Suprapubic skin (tissue), 4 donors: ENCODE results near the gene SULF2. TPM values are rescaled to one million over a fixed set of nuclear protein-coding genes. Genes with fewer than 3 reads are reported as not detected.
A peak's percentile ranks its signal among the peaks of the same experiment; 100 is the strongest.

Experiments
- DNase-seq, 2 donors: peaks; one replicate each; pipeline ENCODE4 v3.0.0-alpha.2; 2019; ENCODE audit warnings: low spot score in 2 of 2
- H3K27ac ChIP-seq: fragments of 200-600 bp; sonication (generic); one replicate; pipeline ENCODE4 v1.5.1; 2019
- H3K27me3 ChIP-seq: fragments of 200-600 bp; sonication (generic); one replicate; pipeline ENCODE4 v1.5.1; 2019
- H3K36me3 ChIP-seq: fragments of 200-600 bp; sonication (generic); one replicate; pipeline ENCODE4 v1.5.1; 2019
- H3K4me1 ChIP-seq: fragments of 200-600 bp; sonication (generic); one replicate; pipeline ENCODE4 v1.5.1; 2019
- H3K4me3 ChIP-seq: fragments of 200-600 bp; sonication (generic); one replicate; pipeline ENCODE4 v1.5.1; 2019; ENCODE audit warnings: mild to moderate bottlenecking
- H3K9me3 ChIP-seq: fragments of 200-600 bp; sonication (generic); one replicate; pipeline ENCODE4 v1.5.1; 2019
- EP300 ChIP-seq: sonication (generic); formaldehyde crosslinking; IDR thresholded peaks from one replicate; pipeline ENCODE4 v1.6.1; 2017; ENCODE audit warnings: antibody characterized with exemption
- POLR2A ChIP-seq, 2 donors: fragments of 450-650 bp; IDR thresholded peaks; one replicate each; pipeline ENCODE4 v1.6.1; 2017; ENCODE audit warnings: antibody characterized with exemption in 2 of 2, mild to moderate bottlenecking in 2 of 2, moderate library complexity in 2 of 2
- POLR2AphosphoS5 ChIP-seq, 3 donors: sonication (generic); formaldehyde crosslinking; IDR thresholded peaks; one replicate each; pipeline ENCODE4 v1.6.1; 2017; ENCODE audit warnings: antibody characterized with exemption in 3 of 3
- WGBS: methylation state at CpG from one replicate; pipeline ENCODE4 v1.1.5; 2018; 5-methylcytosine and 5-hydroxymethylcytosine counted together
- total RNA-seq, 4 donors: library from RNA; depleted of rRNA; stranded (reverse); fragments of >200 nt; gene quantifications; one replicate each; pipeline ENCODE4 v1.1.0, GENCODE V29; 2016
- TF ChIP-seq, protein P1 (sequence below), 2 donors: fragments of 200-600 bp in 1 of 2; fragments of 450-650 bp in 1 of 2; sonication (generic) in 1 of 2; IDR thresholded peaks; one replicate each; pipeline ENCODE4 v1.5.1; 2016 to 2019; ENCODE audit warnings: antibody characterized with exemption in 2 of 2, mild to moderate bottlenecking in 1 of 2, moderate library complexity in 1 of 2

The SULF2 gene
- total RNA-seq, 4 donors from 2014 or later, result 28.4 to 95.4 (median 57.5) TPM

DNA sequence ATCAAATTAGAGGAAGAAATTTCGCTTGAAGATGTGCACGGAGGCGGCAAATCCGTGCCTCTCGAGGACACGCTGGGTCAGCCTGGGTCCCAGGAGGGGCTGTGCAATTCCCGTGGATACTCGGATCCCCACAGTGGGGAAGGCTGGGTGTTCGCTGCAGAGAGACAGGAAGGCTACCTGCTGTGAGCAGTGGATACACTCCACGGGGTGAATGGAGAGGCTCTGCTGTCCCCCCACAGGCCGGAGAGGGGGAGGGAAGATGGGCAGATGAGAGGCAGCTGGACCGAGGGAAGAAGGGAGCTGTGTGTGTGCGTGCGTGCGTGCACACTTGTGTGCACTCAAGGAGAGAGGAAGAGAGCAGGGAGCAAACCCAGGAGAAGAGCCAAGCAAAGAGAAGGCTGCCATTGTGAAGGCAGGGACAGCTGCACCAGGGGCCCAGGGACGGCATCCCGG lies 57.3 kb downstream of the SULF2 start:
- TF ChIP-seq, protein P1, sequence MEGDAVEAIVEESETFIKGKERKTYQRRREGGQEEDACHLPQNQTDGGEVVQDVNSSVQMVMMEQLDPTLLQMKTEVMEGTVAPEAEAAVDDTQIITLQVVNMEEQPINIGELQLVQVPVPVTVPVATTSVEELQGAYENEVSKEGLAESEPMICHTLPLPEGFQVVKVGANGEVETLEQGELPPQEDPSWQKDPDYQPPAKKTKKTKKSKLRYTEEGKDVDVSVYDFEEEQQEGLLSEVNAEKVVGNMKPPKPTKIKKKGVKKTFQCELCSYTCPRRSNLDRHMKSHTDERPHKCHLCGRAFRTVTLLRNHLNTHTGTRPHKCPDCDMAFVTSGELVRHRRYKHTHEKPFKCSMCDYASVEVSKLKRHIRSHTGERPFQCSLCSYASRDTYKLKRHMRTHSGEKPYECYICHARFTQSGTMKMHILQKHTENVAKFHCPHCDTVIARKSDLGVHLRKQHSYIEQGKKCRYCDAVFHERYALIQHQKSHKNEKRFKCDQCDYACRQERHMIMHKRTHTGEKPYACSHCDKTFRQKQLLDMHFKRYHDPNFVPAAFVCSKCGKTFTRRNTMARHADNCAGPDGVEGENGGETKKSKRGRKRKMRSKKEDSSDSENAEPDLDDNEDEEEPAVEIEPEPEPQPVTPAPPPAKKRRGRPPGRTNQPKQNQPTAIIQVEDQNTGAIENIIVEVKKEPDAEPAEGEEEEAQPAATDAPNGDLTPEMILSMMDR (IDR thresholded peaks at IDR 0.05), result no peak
- no peak for TF ChIP-seq POLR2AphosphoS5 (IDR thresholded peaks at IDR 0.05)
- no peak for TF ChIP-seq POLR2A (IDR thresholded peaks at IDR 0.05)
- TF ChIP-seq EP300, result no peak
- H3K4me1 ChIP-seq, result no peaks in the 10 kb centered on the region
- WGBS, result 83% methylated on average over 17 of the region's 17 CpGs
- H3K4me3 ChIP-seq, result no peak overlapping the region
- H3K27ac ChIP-seq, result no peak overlapping the region
- H3K9me3 ChIP-seq, result no peaks in the 10 kb centered on the region
- no peak for DNase-seq
- H3K27me3 ChIP-seq, result no peaks in the 10 kb centered on the region
- H3K36me3 ChIP-seq, result peaks cover 6% of the 10 kb centered on the region

DNA sequence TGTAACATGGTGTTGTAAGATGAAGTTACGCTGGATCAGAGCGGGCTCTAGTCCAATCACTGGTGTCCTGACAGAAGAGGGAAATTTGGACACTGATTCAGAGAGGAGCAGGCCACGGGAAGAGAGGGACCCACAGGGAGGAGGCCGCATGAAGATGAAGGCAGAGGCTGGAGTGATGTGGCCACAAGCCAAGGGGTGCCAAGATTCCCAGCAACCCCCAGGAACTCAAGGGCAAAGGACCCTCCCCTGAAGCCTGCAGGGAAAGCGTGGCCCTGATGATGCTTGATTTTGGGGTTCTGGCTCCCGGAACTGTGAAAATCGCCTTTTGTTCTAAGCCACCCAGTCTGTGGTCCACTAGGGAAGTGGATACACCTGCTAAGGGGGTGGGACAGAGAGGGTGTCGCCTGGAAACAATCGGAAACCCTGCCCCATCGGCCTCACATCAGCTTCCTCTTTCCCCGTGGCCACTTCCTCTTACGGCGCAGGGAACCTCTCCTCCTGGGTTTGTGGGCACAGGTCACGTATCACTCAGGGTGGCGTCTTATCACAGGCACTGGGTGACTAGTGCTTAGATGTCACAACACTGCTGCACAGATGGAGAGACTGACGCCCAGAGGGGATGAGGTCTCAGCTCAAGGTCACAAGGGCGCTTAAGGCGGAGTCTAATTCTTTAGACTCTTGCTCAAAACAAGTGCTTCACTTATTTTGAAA lies 58.0 kb downstream of the SULF2 start:
- Histone ChIP-seq H3K9me3 (no peaks in the 10 kb centered on the region), H3K36me3 (peaks cover 5% of the 10 kb centered on the region), H3K27me3 (no peaks in the 10 kb centered on the region), H3K4me3 (no peak overlapping the region), H3K27ac (no peak overlapping the region), H3K4me1 (no peaks in the 10 kb centered on the region)
- 79% methylated on average over 18 of the region's 18 CpGs for whole genome bisulfite sequencing
- DNase-seq, result no peak
- TF ChIP-seq, protein P1 (IDR thresholded peaks at IDR 0.05), result no peak
- no peak for TF ChIP-seq POLR2A (IDR thresholded peaks at IDR 0.05)
- TF ChIP-seq EP300, result no peak
- TF ChIP-seq POLR2AphosphoS5 (IDR thresholded peaks at IDR 0.05), result no peak

DNA sequence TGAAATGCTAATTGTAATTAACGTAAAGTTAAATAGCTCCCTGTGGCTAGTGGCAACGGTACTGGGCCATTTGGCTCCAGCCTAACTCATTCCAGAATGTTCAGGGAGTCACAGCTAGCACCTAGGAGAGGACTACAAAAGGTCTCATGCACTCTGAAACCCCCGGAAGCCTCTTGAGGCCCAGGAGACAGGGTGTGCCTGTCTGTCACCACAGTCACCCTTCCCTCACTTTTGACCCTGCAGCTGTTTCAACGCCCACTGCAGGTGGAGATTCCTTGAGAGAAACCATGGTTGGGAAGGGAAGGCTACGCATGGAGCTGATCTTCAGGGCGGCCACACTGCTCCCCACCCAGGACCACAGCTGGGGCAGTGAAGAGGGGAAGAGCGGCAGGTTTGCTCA lies 58.6 kb downstream of the SULF2 start:
- DNase-seq, result no peak
- H3K9me3 ChIP-seq, result no peaks in the 10 kb centered on the region
- peaks cover under 1% of the 10 kb centered on the region for H3K4me1 ChIP-seq
- WGBS, result 90% methylated on average over 6 of the region's 7 CpGs
- no peak overlapping the region for H3K4me3 ChIP-seq
- H3K27me3 ChIP-seq, result no peaks in the 10 kb centered on the region
- H3K27ac ChIP-seq, result no peak overlapping the region
- no peaks in the 10 kb centered on the region for H3K36me3 ChIP-seq
- TF ChIP-seq, protein P1 (IDR thresholded peaks at IDR 0.05), result no peak
- no peak for TF ChIP-seq EP300
- TF ChIP-seq POLR2AphosphoS5 (IDR thresholded peaks at IDR 0.05), result no peak
- TF ChIP-seq POLR2A (IDR thresholded peaks at IDR 0.05), result no peak

DNA sequence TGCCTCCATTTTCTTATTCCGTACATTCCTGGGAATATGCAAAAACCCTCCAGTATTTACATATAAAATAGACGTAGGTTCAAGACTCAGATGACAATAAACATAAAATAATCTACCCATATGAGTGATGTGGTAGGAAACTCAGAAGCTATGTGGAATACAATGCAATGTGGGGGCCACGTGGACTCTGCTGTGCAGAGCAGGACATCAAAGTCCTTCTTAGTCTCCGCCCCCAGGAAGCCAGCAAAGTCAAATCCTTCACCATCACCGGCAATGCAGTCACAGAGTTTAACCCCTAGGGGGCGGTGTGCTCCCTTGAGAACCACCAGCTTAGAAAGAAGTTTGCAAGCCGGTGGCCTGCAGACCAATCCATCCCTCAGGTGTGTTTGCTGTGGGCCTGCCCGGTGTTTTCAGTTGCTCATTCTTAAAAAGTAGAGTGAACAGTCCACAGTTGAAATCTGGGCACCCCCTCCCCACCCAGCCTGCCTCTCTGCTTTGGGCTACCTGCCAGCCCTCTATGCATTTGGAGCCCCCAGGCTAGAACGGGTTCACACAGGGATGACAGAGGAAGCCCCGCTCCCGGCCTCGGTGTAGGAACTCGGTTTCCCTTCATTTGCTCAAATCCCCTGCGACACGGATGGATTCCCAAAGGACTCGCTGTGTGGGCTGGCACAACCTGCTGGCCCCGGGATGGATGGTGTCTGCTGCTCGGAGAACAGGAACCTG lies 59.9 kb downstream of the SULF2 start:
- no peaks in the 10 kb centered on the region for H3K36me3 ChIP-seq
- WGBS, result 59% methylated on average over 18 of the region's 18 CpGs
- no peak overlapping the region for H3K27ac ChIP-seq
- DNase-seq, result no peak
- H3K4me1 ChIP-seq, result peaks cover 12% of the 10 kb centered on the region
- H3K27me3 ChIP-seq, result no peaks in the 10 kb centered on the region
- H3K4me3 ChIP-seq, result no peak overlapping the region
- no peaks in the 10 kb centered on the region for H3K9me3 ChIP-seq
- TF ChIP-seq, protein P1 (IDR thresholded peaks at IDR 0.05), result peak; percentile 77 to 88
- TF ChIP-seq POLR2A (IDR thresholded peaks at IDR 0.05), result no peak

DNA sequence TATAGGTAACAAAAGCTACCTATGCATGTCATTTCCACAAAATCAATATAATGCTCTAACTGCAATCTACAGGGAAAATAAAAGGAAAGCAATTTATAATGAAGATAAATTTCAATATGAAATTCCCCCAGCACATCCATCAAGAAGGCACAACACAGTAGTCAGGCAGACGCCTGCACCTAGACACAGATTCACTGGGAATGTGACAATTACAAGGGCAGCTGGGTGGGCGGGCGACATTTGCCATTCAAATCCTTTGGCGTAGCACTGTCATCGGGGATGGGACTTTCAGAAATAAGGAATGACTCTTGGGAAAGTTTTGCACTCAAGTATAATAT lies 60.4 kb downstream of the SULF2 start:
- no peak overlapping the region for H3K27ac ChIP-seq
- H3K9me3 ChIP-seq, result no peaks in the 10 kb centered on the region
- no peaks in the 10 kb centered on the region for H3K27me3 ChIP-seq
- WGBS, result 89% methylated on average over 5 of the region's 5 CpGs
- TF ChIP-seq EP300 (no peak), POLR2A (IDR thresholded peaks at IDR 0.05) (no peak), POLR2AphosphoS5 (IDR thresholded peaks at IDR 0.05) (no peak)
- TF ChIP-seq, protein P1 (IDR thresholded peaks at IDR 0.05), result no peak
- H3K4me3 ChIP-seq, result no peak overlapping the region
- H3K36me3 ChIP-seq, result no peaks in the 10 kb centered on the region
- peaks cover 18% of the 10 kb centered on the region for H3K4me1 ChIP-seq
- no peak for DNase-seq
